ENCODE data around the gene TTC14. TPM values are rescaled to one million over a fixed set of nuclear protein-coding genes. Genes with fewer than 3 reads are reported as not detected.
"Not testable (repeated sequence)": the region's sequence is repeated elsewhere in the genome, so short reads cannot be mapped to it uniquely, and the experiment has no call there.

The TTC14 gene
- total RNA-seq, 2 donors from 2014 or later: 20.7 to 26.0 TPM

DNA sequence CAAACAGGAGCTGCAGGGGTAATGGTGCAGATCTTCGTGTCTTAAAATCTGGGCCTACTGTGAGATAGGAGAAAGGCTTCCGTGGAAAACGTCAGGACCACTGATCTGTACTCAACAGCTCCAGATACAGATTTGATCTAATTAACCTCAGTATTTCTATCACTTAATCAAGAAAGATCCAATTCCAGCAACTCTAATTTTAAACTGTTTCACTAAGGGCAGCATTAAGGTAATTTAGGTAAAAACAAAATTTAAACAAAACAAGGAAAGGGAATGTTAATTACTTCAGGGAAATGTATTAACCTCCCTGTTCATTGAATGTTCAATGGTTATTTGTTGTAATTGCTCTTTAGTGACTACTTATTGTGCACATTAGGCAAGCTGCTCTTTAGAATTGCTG lies 26.4 kb upstream of the TTC14 start:
- no peak overlapping the region for H3K9ac ChIP-seq (ENCODE audit: low read depth in 2 of 2, low read length in 2 of 2)
- DNase-seq: no peak
- H3K4me1 ChIP-seq: no peaks in the 10 kb centered on the region
- no peaks in the 10 kb centered on the region for H3K27me3 ChIP-seq
- no peak for TF ChIP-seq CTCF (IDR thresholded peaks at IDR 0.05)
- H3K36me3 ChIP-seq: no peaks in the 10 kb centered on the region
- intact Hi-C loops (cut with DNase I): no loop called here
- no peak overlapping the region for H3K27ac ChIP-seq
- H3K9me3 ChIP-seq: no peaks in the 10 kb centered on the region
- no peak overlapping the region for H3K4me3 ChIP-seq

DNA sequence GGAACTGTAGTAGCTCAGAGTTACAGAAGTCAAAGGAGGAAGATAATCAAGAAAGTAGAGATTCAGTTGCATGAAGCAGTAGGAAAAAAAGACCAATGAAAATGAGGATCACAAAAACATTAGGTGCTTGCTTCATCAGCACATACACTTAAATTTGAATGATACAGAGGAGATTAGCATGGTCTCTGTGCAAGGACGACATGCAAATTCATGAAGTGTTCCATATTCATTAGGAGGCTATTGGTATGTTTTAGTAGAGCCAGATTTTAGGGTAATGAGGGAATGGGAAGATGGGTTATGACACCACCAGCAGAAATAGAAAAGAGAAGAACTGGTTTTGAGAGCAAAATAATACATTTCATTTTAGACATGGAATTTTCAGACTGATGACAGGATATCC lies 21.0 kb upstream of the TTC14 start:
- no peaks in the 10 kb centered on the region for H3K36me3 ChIP-seq
- H3K27ac ChIP-seq: no peak overlapping the region
- no peak overlapping the region for H3K4me3 ChIP-seq
- no peaks in the 10 kb centered on the region for H3K27me3 ChIP-seq
- no peaks in the 10 kb centered on the region for H3K4me1 ChIP-seq
- TF ChIP-seq CTCF (IDR thresholded peaks at IDR 0.05): no peak
- H3K9me3 ChIP-seq: no peaks in the 10 kb centered on the region
- DNase-seq: no peak
- no peak overlapping the region for H3K9ac ChIP-seq (ENCODE audit: low read depth in 2 of 2, low read length in 2 of 2)
- intact Hi-C loops (cut with DNase I): no loop called here

- no peak for TF ChIP-seq CTCF (IDR thresholded peaks at IDR 0.05)
- no peak overlapping the region for H3K27ac ChIP-seq
- intact Hi-C loops (cut with DNase I): no loop called here
- no peak overlapping the region for H3K4me3 ChIP-seq
- no peaks in the 10 kb centered on the region for H3K9me3 ChIP-seq
- H3K4me1 ChIP-seq: no peaks in the 10 kb centered on the region
- H3K9ac ChIP-seq (ENCODE audit: low read depth in 2 of 2, low read length in 2 of 2): no peak overlapping the region
- DNase-seq: no peak
- no peaks in the 10 kb centered on the region for H3K27me3 ChIP-seq
- H3K36me3 ChIP-seq: no peaks in the 10 kb centered on the region
Observed at GRCh38 chr3:180590396-180590795, 11.6 kb upstream of the TTC14 start.

GRCh38 chr3:180593631-180594030 lies 8.3 kb upstream of the TTC14 start:
- H3K9ac ChIP-seq (ENCODE audit: low read depth in 2 of 2, low read length in 2 of 2); intact Hi-C loops (cut with DNase I); H3K4me3 ChIP-seq; H3K27ac ChIP-seq; H3K4me1 ChIP-seq; H3K36me3 ChIP-seq; H3K9me3 ChIP-seq; H3K27me3 ChIP-seq; DNase-seq: not testable (repeated sequence)

GRCh38 chr3:180594631-180595558 lies 7.1 kb upstream of the TTC14 start:
- H3K9me3 ChIP-seq: no peaks in the 10 kb centered on the region
- no peaks in the 10 kb centered on the region for H3K36me3 ChIP-seq
- H3K9ac ChIP-seq (ENCODE audit: low read depth in 2 of 2, low read length in 2 of 2): no peak overlapping the region
- TF ChIP-seq CTCF (IDR thresholded peaks at IDR 0.05): no peak
- H3K27ac ChIP-seq: no peak overlapping the region
- H3K27me3 ChIP-seq: no peaks in the 10 kb centered on the region
- H3K4me1 ChIP-seq: no peaks in the 10 kb centered on the region
- intact Hi-C loops (cut with DNase I): no loop called here
- H3K4me3 ChIP-seq: no peak overlapping the region
- DNase-seq: no peak

DNA sequence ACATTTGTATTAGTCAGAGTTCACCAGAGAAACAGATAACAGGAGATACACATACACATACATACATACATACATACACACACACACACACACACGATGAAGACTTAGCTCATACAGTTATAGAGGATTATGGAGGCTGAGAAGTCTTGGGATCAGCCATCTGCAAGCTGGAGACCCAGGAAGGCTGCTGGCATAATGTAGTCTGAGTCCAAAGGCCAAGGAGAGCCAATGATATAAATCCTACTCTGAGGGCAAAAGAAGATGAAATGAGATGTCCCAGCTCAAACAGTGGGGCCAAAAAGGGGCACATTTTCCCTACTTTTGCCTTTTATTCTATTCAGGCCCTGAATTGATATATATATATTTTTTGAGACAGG lies 6.4 kb upstream of the TTC14 start:
- Histone ChIP-seq H3K36me3 (no peaks in the 10 kb centered on the region), H3K27ac (no peak overlapping the region), H3K4me3 (no peak overlapping the region), H3K27me3 (no peaks in the 10 kb centered on the region), H3K4me1 (no peaks in the 10 kb centered on the region), H3K9ac (ENCODE audit: low read depth in 2 of 2, low read length in 2 of 2) (no peak overlapping the region), H3K9me3 (no peaks in the 10 kb centered on the region)
- TF ChIP-seq CTCF (IDR thresholded peaks at IDR 0.05): no peak
- intact Hi-C loops (cut with DNase I): no loop called here
- no peak for DNase-seq
